GM12875 (cell line): Measurements from ENCODE around the gene ATP8B4.

Experiments used
- H3K4me3 ChIP-seq: one replicate; pipeline ENCODE4 v1.5.1; 2011; ENCODE audit warnings: low read depth, low read length, control low read depth
- CTCF ChIP-seq: IDR thresholded peaks from 2 replicates; pipeline ENCODE4 v1.5.1; 2011; ENCODE audit warnings: low read depth, mild to moderate bottlenecking, control low read depth, inconsistent platforms, low read length, moderate library complexity, borderline replicate concordance; ENCODE audit not compliant: insufficient read depth

The ATP8B4 gene

GRCh38 chr15:50084932-50085331, 34.1 kb downstream of the ATP8B4 start:
- no peak overlapping the region for H3K4me3 ChIP-seq
- TF ChIP-seq CTCF: no peak

- no peak overlapping the region for H3K4me3 ChIP-seq
- TF ChIP-seq CTCF: no peak
These were observed 35.5 kb downstream of the ATP8B4 start for GRCh38 chr15:50083424-50084025.

GRCh38 chr15:50082066-50082465, 37.0 kb downstream of the ATP8B4 start:
- no peak for TF ChIP-seq CTCF

GRCh38 chr15:50077651-50078050, 41.4 kb downstream of the ATP8B4 start:
- no peak overlapping the region for H3K4me3 ChIP-seq
- TF ChIP-seq CTCF: no peak

More at GRCh38 chr15:50082066-50082465, 37.0 kb downstream of the ATP8B4 start:
- no peak overlapping the region for H3K4me3 ChIP-seq

- TF ChIP-seq CTCF: no peak
- no peak overlapping the region for H3K4me3 ChIP-seq
These were observed 41.9 kb downstream of the ATP8B4 start for GRCh38 chr15:50077176-50077575.

- no peak overlapping the region for H3K4me3 ChIP-seq
- no peak for TF ChIP-seq CTCF
These were observed 43.7 kb downstream of the ATP8B4 start for GRCh38 chr15:50075319-50075718.

GRCh38 chr15:50071551-50072258, 47.3 kb downstream of the ATP8B4 start:
- no peak overlapping the region for H3K4me3 ChIP-seq
- no peak for TF ChIP-seq CTCF
